WTC11 (cell line): ENCODE results near the gene GDI1. TPM values are rescaled to one million over a fixed set of nuclear protein-coding genes. Genes with fewer than 3 reads are reported as not detected.

Experiments
- ATAC-seq: fragments of 200-7000 bp; cut with Tn5 transposase; 2 replicates; pipeline ENCODE4 v1.10.0; 2021; ENCODE audit warnings: mild to moderate bottlenecking, moderate library complexity
- CTCF ChIA-PET: fragments of 300-600 bp; sonication (Branson Sonifier 250); formaldehyde crosslinking; loops from one replicate; lab custom pipeline; 2021; ENCODE audit warnings: antibody characterized with exemption; lab: Charles Lee
- POLR2A ChIA-PET: fragments of 350-600 bp; sonication (Branson Sonifier 250); formaldehyde crosslinking; loops from one replicate; lab custom pipeline; 2021; ENCODE audit warnings: antibody characterized with exemption; lab: Charles Lee
- DNase-seq: peaks from one replicate; pipeline ENCODE4 v3.0.0; 2021; ENCODE audit warnings: low spot score
- H3K27ac Mint-ChIP-seq: 2 replicates; pipeline ENCODE4 v1.8.0; 2021; ENCODE audit warnings: mixed read lengths
- H3K27me3 Mint-ChIP-seq: 2 replicates; pipeline ENCODE4 v1.8.0; 2021; ENCODE audit warnings: low read depth, mild to moderate bottlenecking, moderate library complexity, mixed read lengths
- H3K36me3 Mint-ChIP-seq: 2 replicates; pipeline ENCODE4 v1.8.0; 2021; ENCODE audit warnings: mixed read lengths
- H3K4me1 Mint-ChIP-seq: 2 replicates; pipeline ENCODE4 v1.8.0; 2022; ENCODE audit warnings: mixed read lengths
- H3K4me3 Mint-ChIP-seq: 2 replicates; pipeline ENCODE4 v1.8.0; 2021; ENCODE audit warnings: mild to moderate bottlenecking, moderate library complexity, mixed read lengths
- H3K9me3 Mint-ChIP-seq: 2 replicates; pipeline ENCODE4 v1.8.0; 2021; ENCODE audit warnings: mixed read lengths
- CBFB ChIP-seq: sonication (generic); formaldehyde crosslinking; IDR thresholded peaks from 2 replicates; pipeline ENCODE4 v1.8.1; 2022; ENCODE audit warnings: mild to moderate bottlenecking, low read depth, missing genetic modification reagents
- E2F5 ChIP-seq: sonication (generic); formaldehyde crosslinking; IDR thresholded peaks from 2 replicates; pipeline ENCODE4 v1.8.1; 2022; ENCODE audit warnings: mild to moderate bottlenecking, moderate library complexity, missing genetic modification reagents
- ELF4 ChIP-seq: sonication (generic); formaldehyde crosslinking; IDR thresholded peaks from 2 replicates; pipeline ENCODE4 v1.8.1; 2022; ENCODE audit warnings: low read depth, mild to moderate bottlenecking, moderate library complexity, missing genetic modification reagents
- ERG ChIP-seq: fragments of 250-450 bp; sonication (Bioruptor Pico); IDR thresholded peaks from 2 replicates; pipeline ENCODE4 v1.8.0; 2021; ENCODE audit warnings: mild to moderate bottlenecking
- ESRRA ChIP-seq: sonication (generic); formaldehyde crosslinking; IDR thresholded peaks from 2 replicates; pipeline ENCODE4 v1.8.1; 2022; ENCODE audit warnings: mild to moderate bottlenecking, missing genetic modification reagents, borderline replicate concordance
- FOXP4 ChIP-seq: sonication (generic); formaldehyde crosslinking; IDR thresholded peaks from 2 replicates; pipeline ENCODE4 v1.8.0; 2022; ENCODE audit warnings: mild to moderate bottlenecking, missing genetic modification reagents
- HMGA2 ChIP-seq: fragments of 250-450 bp; sonication (Bioruptor Pico); IDR thresholded peaks from 2 replicates; pipeline ENCODE4 v1.4.0; 2021; ENCODE audit warnings: mild to moderate bottlenecking, moderate library complexity
- IRF2 ChIP-seq: sonication (generic); formaldehyde crosslinking; IDR thresholded peaks from 2 replicates; pipeline ENCODE4 v1.8.0; 2022; ENCODE audit warnings: low read depth, missing genetic modification reagents, borderline replicate concordance
- NFE2L1 ChIP-seq: sonication (generic); formaldehyde crosslinking; IDR thresholded peaks from 2 replicates; pipeline ENCODE4 v1.8.1; 2023; ENCODE audit warnings: missing genetic modification reagents
- NFYB ChIP-seq: sonication (generic); formaldehyde crosslinking; conservative IDR thresholded peaks from 2 replicates; pipeline ENCODE4 v1.8.0; 2022; ENCODE audit warnings: low read depth, missing genetic modification reagents
- PRRX2 ChIP-seq: fragments of 250-450 bp; sonication (Bioruptor Pico); IDR thresholded peaks from 2 replicates; pipeline ENCODE4 v1.8.0; 2021; ENCODE audit warnings: mild to moderate bottlenecking
- RELA ChIP-seq: sonication (generic); formaldehyde crosslinking; IDR thresholded peaks from 2 replicates; pipeline ENCODE4 v1.8.1; 2022; ENCODE audit warnings: missing genetic modification reagents, mild to moderate bottlenecking, borderline replicate concordance
- SMAD3 ChIP-seq: sonication (generic); formaldehyde crosslinking; IDR thresholded peaks from 2 replicates; pipeline ENCODE4 v1.8.0; 2022; ENCODE audit warnings: missing genetic modification reagents, mild to moderate bottlenecking, borderline replicate concordance
- USF1 ChIP-seq: sonication (generic); formaldehyde crosslinking; IDR thresholded peaks from 2 replicates; pipeline ENCODE4 v1.8.0; 2022; ENCODE audit warnings: mild to moderate bottlenecking, missing genetic modification reagents
- ZNF121 ChIP-seq: sonication (generic); formaldehyde crosslinking; IDR thresholded peaks from 2 replicates; pipeline ENCODE4 v1.8.0; 2023; ENCODE audit warnings: missing genetic modification reagents
- ZNF219 ChIP-seq: sonication (generic); formaldehyde crosslinking; IDR thresholded peaks from 2 replicates; pipeline ENCODE4 v1.8.0; 2023; ENCODE audit warnings: missing genetic modification reagents, mild to moderate bottlenecking, borderline replicate concordance
- ZNF317 ChIP-seq: sonication (generic); formaldehyde crosslinking; IDR thresholded peaks from 2 replicates; pipeline ENCODE4 v1.8.1; 2023; ENCODE audit warnings: low read depth, mild to moderate bottlenecking, moderate library complexity, missing genetic modification reagents, borderline replicate concordance
- ZNF396 ChIP-seq: fragments of 250-450 bp; sonication (Bioruptor Pico); IDR thresholded peaks from 2 replicates; pipeline ENCODE4 v1.8.0; 2021; ENCODE audit warnings: mild to moderate bottlenecking, moderate library complexity, borderline replicate concordance
- ZNF671 ChIP-seq: fragments of 250-450 bp; sonication (Bioruptor Pico); IDR thresholded peaks from 2 replicates; pipeline ENCODE4 v1.8.0; 2021; ENCODE audit warnings: mild to moderate bottlenecking
- total RNA-seq: library from RNA; stranded (reverse); gene quantifications from 3 replicates; pipeline ENCODE4 v1.2.3, GENCODE V29; 2021
- TF ChIP-seq, protein P1 (sequence below): sonication (generic); formaldehyde crosslinking; IDR thresholded peaks from 2 replicates; pipeline ENCODE4 v1.8.1; 2023; ENCODE audit warnings: mild to moderate bottlenecking, missing genetic modification reagents, borderline replicate concordance
- TF ChIP-seq, protein P2 (sequence below): sonication (generic); formaldehyde crosslinking; IDR thresholded peaks from 2 replicates; pipeline ENCODE4 v1.8.1; 2023; ENCODE audit warnings: mild to moderate bottlenecking, missing genetic modification reagents, moderate library complexity
- TF ChIP-seq, protein P3 (sequence below): sonication (generic); formaldehyde crosslinking; IDR thresholded peaks from 2 replicates; pipeline ENCODE4 v1.8.1; 2022; ENCODE audit warnings: missing genetic modification reagents, borderline replicate concordance
- TF ChIP-seq, protein P4 (sequence below): sonication (generic); formaldehyde crosslinking; IDR thresholded peaks from 2 replicates; pipeline ENCODE4 v1.8.1; 2023; ENCODE audit warnings: mild to moderate bottlenecking, missing genetic modification reagents, moderate library complexity

GDI1 gene
- total RNA-seq, 1 experiment from 2014 or later, result 108 TPM

DNA sequence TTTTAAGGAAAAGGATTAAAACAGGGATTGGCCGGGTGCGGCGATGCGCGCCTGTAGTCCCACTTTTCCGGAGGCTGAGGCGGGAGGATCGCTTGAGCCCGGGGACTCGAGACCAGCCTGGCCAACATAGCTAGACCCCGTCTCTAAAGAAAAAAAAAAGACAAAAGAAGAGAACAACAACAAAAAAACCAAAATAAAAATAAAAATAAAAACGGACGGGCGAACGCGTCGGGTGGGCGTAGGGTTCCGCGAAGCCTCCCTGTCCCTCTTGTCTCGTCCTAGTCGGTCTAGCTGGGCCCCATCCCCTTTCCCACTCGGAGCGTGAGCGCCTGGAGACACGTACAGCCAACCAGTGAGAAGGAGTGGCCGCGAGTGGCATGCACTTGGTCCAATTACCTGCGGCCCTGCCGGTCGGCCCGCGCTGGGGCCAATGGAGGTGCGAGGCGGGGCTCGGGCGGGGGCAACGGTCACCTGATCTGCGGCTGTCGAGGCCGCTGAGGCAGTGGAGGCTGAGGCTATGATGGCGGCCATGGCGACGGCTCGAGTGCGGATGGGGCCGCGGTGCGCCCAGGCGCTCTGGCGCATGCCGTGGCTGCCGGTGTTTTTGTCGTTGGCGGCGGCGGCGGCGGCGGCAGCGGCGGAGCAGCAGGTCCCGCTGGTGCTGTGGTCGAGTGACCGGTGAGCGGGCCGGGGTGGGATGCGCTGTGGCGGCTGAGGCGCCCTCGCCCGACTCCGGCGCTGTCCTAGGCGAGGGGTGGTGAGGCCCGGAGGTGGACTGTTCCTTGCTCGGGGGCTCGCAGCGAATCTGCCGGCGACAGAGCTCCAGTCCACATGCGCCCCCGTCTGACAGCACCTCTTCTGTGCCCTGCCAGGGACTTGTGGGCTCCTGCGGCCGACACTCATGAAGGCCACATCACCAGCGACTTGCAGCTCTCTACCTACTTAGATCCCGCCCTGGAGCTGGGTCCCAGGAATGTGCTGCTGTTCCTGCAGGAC lies 8.5 kb upstream of the GDI1 start, which contains the start of gene ATP6AP1:
TSS of gene ATP6AP1 (plus strand) at position 502 of the 996 bp plus-strand sequence. CDS start at position 518, 16 bp downstream.
- ChIA-PET CTCF (interaction anchor here (2.6 kb wide), 1 partner anchor 55 kb away, joined by 10 read pairs; no protein-coding TSS in a partner anchor), POLR2A (interaction anchor here (0.8 to 1.0 kb wide), 2 partner anchors 31 to 55 kb away, joined by 3 read pairs; no protein-coding TSS in a partner anchor)
- ATAC-seq (peak; percentile 97), DNase-seq (peak; percentile 83)
- no peaks in the 10 kb centered on the region for H3K9me3 Mint-ChIP-seq
- H3K27me3 Mint-ChIP-seq, result no peaks in the 10 kb centered on the region
- peak within 1 kb of the TSS; percentile 65 for H3K4me3 Mint-ChIP-seq
- H3K36me3 Mint-ChIP-seq, result peaks cover 10% of the 10 kb centered on the region; the same call in 1 of the 2 replicates
- no peak within 1 kb of the TSS for H3K27ac Mint-ChIP-seq
- H3K4me1 Mint-ChIP-seq, result peaks cover 17% of the 10 kb centered on the region
- TF ChIP-seq HMGA2 (CRISPR knock-in tag) (no peak), NFYB (peak; percentile 91), ZNF671 (CRISPR knock-in tag) (no peak), ZNF396 (CRISPR knock-in tag) (no peak), USF1 (CRISPR knock-in tag) (peak; percentile 93), E2F5 (CRISPR knock-in tag) (no peak), ERG (CRISPR knock-in tag) (no peak), IRF2 (CRISPR knock-in tag) (no peak), RELA (no peak), ZNF219 (CRISPR knock-in tag) (no peak), NFE2L1 (0 out of 2 replicates have a peak, but pooled peaks have one; percentile 33), ZNF121 (CRISPR knock-in tag) (peak; percentile 70; the same call in 1 of the 2 replicates), SMAD3 (CRISPR knock-in tag) (no peak), ELF4 (no peak), PRRX2 (no peak), ZNF317 (no peak), FOXP4 (CRISPR knock-in tag) (no peak), ESRRA (no peak), CBFB (CRISPR knock-in tag) (no peak)
- TF ChIP-seq, protein P1, sequence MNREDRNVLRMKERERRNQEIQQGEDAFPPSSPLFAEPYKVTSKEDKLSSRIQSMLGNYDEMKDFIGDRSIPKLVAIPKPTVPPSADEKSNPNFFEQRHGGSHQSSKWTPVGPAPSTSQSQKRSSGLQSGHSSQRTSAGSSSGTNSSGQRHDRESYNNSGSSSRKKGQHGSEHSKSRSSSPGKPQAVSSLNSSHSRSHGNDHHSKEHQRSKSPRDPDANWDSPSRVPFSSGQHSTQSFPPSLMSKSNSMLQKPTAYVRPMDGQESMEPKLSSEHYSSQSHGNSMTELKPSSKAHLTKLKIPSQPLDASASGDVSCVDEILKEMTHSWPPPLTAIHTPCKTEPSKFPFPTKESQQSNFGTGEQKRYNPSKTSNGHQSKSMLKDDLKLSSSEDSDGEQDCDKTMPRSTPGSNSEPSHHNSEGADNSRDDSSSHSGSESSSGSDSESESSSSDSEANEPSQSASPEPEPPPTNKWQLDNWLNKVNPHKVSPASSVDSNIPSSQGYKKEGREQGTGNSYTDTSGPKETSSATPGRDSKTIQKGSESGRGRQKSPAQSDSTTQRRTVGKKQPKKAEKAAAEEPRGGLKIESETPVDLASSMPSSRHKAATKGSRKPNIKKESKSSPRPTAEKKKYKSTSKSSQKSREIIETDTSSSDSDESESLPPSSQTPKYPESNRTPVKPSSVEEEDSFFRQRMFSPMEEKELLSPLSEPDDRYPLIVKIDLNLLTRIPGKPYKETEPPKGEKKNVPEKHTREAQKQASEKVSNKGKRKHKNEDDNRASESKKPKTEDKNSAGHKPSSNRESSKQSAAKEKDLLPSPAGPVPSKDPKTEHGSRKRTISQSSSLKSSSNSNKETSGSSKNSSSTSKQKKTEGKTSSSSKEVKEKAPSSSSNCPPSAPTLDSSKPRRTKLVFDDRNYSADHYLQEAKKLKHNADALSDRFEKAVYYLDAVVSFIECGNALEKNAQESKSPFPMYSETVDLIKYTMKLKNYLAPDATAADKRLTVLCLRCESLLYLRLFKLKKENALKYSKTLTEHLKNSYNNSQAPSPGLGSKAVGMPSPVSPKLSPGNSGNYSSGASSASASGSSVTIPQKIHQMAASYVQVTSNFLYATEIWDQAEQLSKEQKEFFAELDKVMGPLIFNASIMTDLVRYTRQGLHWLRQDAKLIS (CRISPR knock-in tag), result no peak
- TF ChIP-seq, protein P2, sequence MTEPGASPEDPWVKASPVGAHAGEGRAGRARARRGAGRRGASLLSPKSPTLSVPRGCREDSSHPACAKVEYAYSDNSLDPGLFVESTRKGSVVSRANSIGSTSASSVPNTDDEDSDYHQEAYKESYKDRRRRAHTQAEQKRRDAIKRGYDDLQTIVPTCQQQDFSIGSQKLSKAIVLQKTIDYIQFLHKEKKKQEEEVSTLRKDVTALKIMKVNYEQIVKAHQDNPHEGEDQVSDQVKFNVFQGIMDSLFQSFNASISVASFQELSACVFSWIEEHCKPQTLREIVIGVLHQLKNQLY (CRISPR knock-in tag), result no peak
- TF ChIP-seq, protein P3, sequence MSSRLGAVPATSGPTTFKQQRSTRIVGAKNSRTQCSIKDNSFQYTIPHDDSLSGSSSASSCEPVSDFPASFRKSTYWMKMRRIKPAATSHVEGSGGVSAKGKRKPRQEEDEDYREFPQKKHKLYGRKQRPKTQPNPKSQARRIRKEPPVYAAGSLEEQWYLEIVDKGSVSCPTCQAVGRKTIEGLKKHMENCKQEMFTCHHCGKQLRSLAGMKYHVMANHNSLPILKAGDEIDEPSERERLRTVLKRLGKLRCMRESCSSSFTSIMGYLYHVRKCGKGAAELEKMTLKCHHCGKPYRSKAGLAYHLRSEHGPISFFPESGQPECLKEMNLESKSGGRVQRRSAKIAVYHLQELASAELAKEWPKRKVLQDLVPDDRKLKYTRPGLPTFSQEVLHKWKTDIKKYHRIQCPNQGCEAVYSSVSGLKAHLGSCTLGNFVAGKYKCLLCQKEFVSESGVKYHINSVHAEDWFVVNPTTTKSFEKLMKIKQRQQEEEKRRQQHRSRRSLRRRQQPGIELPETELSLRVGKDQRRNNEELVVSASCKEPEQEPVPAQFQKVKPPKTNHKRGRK (CRISPR knock-in tag), result no peak
- TF ChIP-seq, protein P4, sequence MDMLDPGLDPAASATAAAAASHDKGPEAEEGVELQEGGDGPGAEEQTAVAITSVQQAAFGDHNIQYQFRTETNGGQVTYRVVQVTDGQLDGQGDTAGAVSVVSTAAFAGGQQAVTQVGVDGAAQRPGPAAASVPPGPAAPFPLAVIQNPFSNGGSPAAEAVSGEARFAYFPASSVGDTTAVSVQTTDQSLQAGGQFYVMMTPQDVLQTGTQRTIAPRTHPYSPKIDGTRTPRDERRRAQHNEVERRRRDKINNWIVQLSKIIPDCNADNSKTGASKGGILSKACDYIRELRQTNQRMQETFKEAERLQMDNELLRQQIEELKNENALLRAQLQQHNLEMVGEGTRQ (CRISPR knock-in tag), result peak; percentile 94
